Measurements from ENCODE around the gene TBC1D22A. TPM values are rescaled to one million over a fixed set of nuclear protein-coding genes. Genes with fewer than 3 reads are reported as not detected.

Gene TBC1D22A
- total RNA-seq, 1 donor from 2014 or later: 24.2 TPM

GRCh38 chr22:46852771-46853170 is 90.3 kb downstream of the TBC1D22A start:
- Histone ChIP-seq H3K4me1 (ENCODE audit: insufficient read depth, low read length) (peaks cover 6% of the 10 kb centered on the region), H3K9ac (ENCODE audit: low read length) (no peak overlapping the region), H3K9me3 (ENCODE audit: insufficient read depth, low read depth, low read length) (no peaks in the 10 kb centered on the region), H3K27ac (ENCODE audit: low read depth, low read length) (no peak overlapping the region), H2AFZ (ENCODE audit: low read depth, low read length) (no peak overlapping the region), H3K36me3 (ENCODE audit: insufficient read depth, low read length) (no peaks in the 10 kb centered on the region), H3K4me2 (ENCODE audit: low read length) (no peak overlapping the region), H3K79me2 (ENCODE audit: insufficient read depth, low read length) (peaks cover 5% of the 10 kb centered on the region), H3K4me3 (ENCODE audit: insufficient read depth, low read depth, low read length) (no peak overlapping the region), H3K27me3 (ENCODE audit: insufficient read depth, low read length) (no peaks in the 10 kb centered on the region), H4K20me1 (ENCODE audit: insufficient read depth, low read length) (peaks cover 58% of the 10 kb centered on the region)
- H3K27me3 Mint-ChIP-seq (ENCODE audit: low read depth, unreplicated experiment): no peaks in the 10 kb centered on the region
- H3K4me3 Mint-ChIP-seq (ENCODE audit: unreplicated experiment): no peak overlapping the region
- DNase-seq (ENCODE audit: low read depth): no peak
- H3K4me1 Mint-ChIP-seq (ENCODE audit: low read depth, unreplicated experiment): peaks cover 16% of the 10 kb centered on the region
- no peak for TF ChIP-seq CTCF (IDR thresholded peaks at IDR 0.05; ENCODE audit: insufficient read depth, low read depth, low read length)
- TF ChIP-seq EZH2 (IDR thresholded peaks at IDR 0.05; ENCODE audit: insufficient read depth, low read length): no peak
- FAIRE-seq: no peak
- no peaks in the 10 kb centered on the region for H3K9me3 Mint-ChIP-seq (ENCODE audit: unreplicated experiment)
- H3K36me3 Mint-ChIP-seq (ENCODE audit: low read depth, unreplicated experiment): peaks cover 20% of the 10 kb centered on the region
- H3K27ac Mint-ChIP-seq (ENCODE audit: unreplicated experiment): no peak overlapping the region

GRCh38 chr22:46853191-46853590 is 90.7 kb downstream of the TBC1D22A start:
- no peak overlapping the region for H3K4me3 Mint-ChIP-seq (ENCODE audit: unreplicated experiment)
- Histone ChIP-seq H3K79me2 (ENCODE audit: insufficient read depth, low read length) (peaks cover 8% of the 10 kb centered on the region), H3K4me3 (ENCODE audit: insufficient read depth, low read depth, low read length) (no peak overlapping the region), H4K20me1 (ENCODE audit: insufficient read depth, low read length) (peaks cover 54% of the 10 kb centered on the region), H3K27me3 (ENCODE audit: insufficient read depth, low read length) (no peaks in the 10 kb centered on the region), H3K27ac (ENCODE audit: low read depth, low read length) (no peak overlapping the region), H3K36me3 (ENCODE audit: insufficient read depth, low read length) (no peaks in the 10 kb centered on the region), H3K4me2 (ENCODE audit: low read length) (no peak overlapping the region), H3K9me3 (ENCODE audit: insufficient read depth, low read depth, low read length) (no peaks in the 10 kb centered on the region), H3K9ac (ENCODE audit: low read length) (no peak overlapping the region), H2AFZ (ENCODE audit: low read depth, low read length) (no peak overlapping the region), H3K4me1 (ENCODE audit: insufficient read depth, low read length) (peaks cover 3% of the 10 kb centered on the region)
- H3K36me3 Mint-ChIP-seq (ENCODE audit: low read depth, unreplicated experiment): peaks cover 22% of the 10 kb centered on the region
- DNase-seq (ENCODE audit: low read depth): no peak
- peaks cover 2% of the 10 kb centered on the region for H3K9me3 Mint-ChIP-seq (ENCODE audit: unreplicated experiment)
- H3K4me1 Mint-ChIP-seq (ENCODE audit: low read depth, unreplicated experiment): peaks cover 13% of the 10 kb centered on the region
- TF ChIP-seq CTCF (IDR thresholded peaks at IDR 0.05; ENCODE audit: insufficient read depth, low read depth, low read length) (no peak), EZH2 (IDR thresholded peaks at IDR 0.05; ENCODE audit: insufficient read depth, low read length) (no peak)
- H3K27me3 Mint-ChIP-seq (ENCODE audit: low read depth, unreplicated experiment): no peaks in the 10 kb centered on the region
- FAIRE-seq: no peak
- no peak overlapping the region for H3K27ac Mint-ChIP-seq (ENCODE audit: unreplicated experiment)

GRCh38 chr22:46854125-46854870 is 91.8 kb downstream of the TBC1D22A start:
- H2AFZ ChIP-seq (ENCODE audit: low read depth, low read length): no peak overlapping the region
- no peak overlapping the region for H3K9ac ChIP-seq (ENCODE audit: low read length)
- H3K79me2 ChIP-seq (ENCODE audit: insufficient read depth, low read length): peaks cover 8% of the 10 kb centered on the region
- no peak overlapping the region for H3K27ac ChIP-seq (ENCODE audit: low read depth, low read length)
- peak overlapping the region; percentile 34 for H3K4me3 Mint-ChIP-seq (ENCODE audit: unreplicated experiment)
- no peaks in the 10 kb centered on the region for H3K27me3 ChIP-seq (ENCODE audit: insufficient read depth, low read length)
- TF ChIP-seq CTCF (IDR thresholded peaks at IDR 0.05; ENCODE audit: insufficient read depth, low read depth, low read length): no peak
- TF ChIP-seq EZH2 (IDR thresholded peaks at IDR 0.05; ENCODE audit: insufficient read depth, low read length): no peak
- no peaks in the 10 kb centered on the region for H3K27me3 Mint-ChIP-seq (ENCODE audit: low read depth, unreplicated experiment)
- peaks cover 3% of the 10 kb centered on the region for H3K9me3 Mint-ChIP-seq (ENCODE audit: unreplicated experiment)
- H3K9me3 ChIP-seq (ENCODE audit: insufficient read depth, low read depth, low read length): no peaks in the 10 kb centered on the region
- peaks cover 43% of the 10 kb centered on the region for H4K20me1 ChIP-seq (ENCODE audit: insufficient read depth, low read length)
- H3K36me3 ChIP-seq (ENCODE audit: insufficient read depth, low read length): no peaks in the 10 kb centered on the region
- no peak overlapping the region for H3K4me2 ChIP-seq (ENCODE audit: low read length)
- no peak for DNase-seq (ENCODE audit: low read depth)
- no peak for FAIRE-seq
- no peak overlapping the region for H3K4me3 ChIP-seq (ENCODE audit: insufficient read depth, low read depth, low read length)
- peaks cover 6% of the 10 kb centered on the region for H3K4me1 Mint-ChIP-seq (ENCODE audit: low read depth, unreplicated experiment)
- H3K36me3 Mint-ChIP-seq (ENCODE audit: low read depth, unreplicated experiment): peaks cover 26% of the 10 kb centered on the region
- no peak overlapping the region for H3K27ac Mint-ChIP-seq (ENCODE audit: unreplicated experiment)
- H3K4me1 ChIP-seq (ENCODE audit: insufficient read depth, low read length): no peaks in the 10 kb centered on the region

All from astrocyte (in vitro differentiated cells and primary cell).